HG02571 (cell line): ENCODE data around the gene RNF166.
"Not testable (repeated sequence)": the region's sequence is repeated elsewhere in the genome, so short reads cannot be mapped to it uniquely, and the experiment has no call there.

Experiments used
- ATAC-seq: cut with Tn5 transposase; IDR thresholded peaks from one replicate; pipeline ENCODE4 v1.9.1; 2021; ENCODE audit warnings: mild to moderate bottlenecking, moderate library complexity; ENCODE audit not compliant: unreplicated experiment

RNF166 gene

DNA sequence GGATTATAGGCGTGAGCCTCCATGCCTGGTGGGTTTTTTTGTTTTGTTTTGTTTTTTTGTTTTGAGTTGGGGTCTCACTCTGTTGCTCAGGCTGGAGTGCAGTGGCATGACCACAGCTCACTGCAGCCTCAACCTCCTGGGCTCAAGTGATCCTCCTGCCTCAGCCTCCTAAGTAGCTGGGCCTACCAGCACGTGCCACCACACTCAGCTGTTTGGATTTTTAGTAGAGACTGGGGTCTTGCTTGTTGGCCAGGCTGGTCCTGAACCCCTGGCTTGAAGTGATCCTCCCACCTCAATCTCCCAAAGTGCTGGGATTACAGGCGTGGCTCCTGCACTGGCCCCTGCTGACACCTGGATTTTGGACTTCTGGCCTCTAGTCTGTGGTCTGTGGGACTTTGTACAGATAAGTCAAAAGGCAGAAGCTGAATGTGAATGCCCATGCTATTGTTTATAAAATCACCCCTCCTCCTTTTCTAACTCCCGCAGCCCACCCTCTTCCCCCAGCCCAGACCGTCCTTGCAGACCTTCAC is 25.6 kb downstream of the RNF166 start:
- no peak for ATAC-seq

DNA sequence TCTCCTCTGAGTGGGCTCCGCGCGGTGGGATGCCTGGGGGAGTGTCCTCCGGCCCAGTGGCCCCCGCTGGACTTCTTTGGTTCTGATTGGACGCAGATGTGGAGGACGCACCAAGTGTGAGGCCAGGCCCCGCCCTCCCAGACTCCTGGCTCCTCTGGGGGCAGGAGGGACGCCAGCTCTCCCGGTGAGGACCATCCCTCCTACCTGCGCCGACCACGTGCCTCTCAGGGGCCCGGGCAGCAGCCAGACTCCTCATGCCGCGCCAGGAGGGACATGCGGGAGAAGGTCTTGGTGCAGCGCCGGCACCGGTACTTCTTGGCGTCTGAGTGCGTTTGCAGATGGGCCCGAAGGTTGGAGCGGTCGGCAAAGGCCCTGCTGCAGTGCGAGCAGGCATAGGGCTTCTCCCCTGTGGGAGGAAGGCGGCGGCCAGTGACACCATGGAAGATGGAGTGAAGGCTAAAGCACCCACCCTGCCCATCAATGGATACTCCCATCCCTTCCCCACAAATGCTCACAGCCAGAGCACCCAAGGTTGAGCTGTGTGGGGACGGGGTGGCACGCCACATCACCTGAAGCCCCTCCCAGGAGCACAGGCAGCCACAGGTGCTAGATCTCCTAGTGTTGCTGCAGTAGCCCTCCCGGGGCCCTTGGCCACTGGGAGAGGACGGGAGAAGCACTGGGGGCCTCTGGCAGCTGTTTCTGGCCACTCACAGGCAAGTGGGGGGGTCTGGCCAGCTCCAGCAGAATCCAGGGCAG is 27.8 kb downstream of the RNF166 start:
- no peak for ATAC-seq

DNA sequence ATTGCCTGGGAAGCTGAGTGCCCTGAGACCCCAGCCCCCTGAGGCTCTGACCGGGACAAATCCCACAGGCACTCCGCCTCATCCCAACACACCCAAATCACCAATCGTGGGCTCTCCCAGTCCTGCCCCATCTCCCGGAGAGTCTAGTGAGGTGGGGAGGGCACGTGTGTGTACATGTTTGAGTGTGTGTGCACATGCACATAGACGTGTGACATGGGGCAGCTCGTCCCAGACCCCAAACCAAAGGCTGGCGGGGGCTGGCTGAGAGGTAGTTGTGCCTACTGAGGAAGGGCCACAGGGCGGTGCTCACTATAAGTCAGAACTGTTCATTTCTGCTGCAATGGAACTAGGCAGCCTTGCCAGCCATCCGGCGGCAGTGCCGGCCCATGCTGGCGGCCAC is 28.5 kb downstream of the RNF166 start:
- no peak for ATAC-seq

DNA sequence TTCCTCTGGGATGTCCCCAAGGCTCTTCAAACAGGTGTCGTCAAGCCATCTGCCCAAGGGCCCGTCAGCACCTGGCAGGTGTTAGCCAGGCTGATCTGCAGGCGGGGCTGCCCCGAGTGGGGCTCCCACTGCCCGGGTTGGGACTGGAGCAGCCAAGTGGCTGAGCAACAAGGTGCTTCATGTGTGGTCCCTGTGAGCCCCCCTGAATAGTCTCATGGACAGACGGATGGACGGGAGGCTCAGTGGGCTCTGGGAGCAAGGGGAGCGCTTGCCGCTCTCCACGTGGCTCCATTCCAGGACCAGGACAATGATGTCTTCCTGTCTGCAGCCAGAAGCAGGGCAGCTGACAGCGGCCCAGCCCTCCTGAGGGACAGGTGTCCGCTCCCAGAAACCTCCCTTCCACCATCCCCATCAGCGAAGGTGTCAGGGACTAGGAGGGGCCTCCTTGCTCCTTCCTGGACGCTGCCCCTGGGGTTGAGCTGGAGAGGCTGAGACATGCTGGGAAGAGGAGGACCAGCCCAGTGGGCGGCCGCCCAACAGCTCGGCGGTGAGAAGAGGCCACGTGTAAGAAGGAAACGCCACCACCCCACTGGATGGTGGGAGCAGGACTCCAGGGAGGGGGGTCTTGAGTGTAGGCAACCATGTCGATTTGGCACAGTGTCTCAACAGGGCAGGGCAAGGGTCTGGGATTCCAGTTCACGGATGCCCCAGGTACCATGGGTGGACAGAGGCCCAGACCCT is 29.5 kb downstream of the RNF166 start:
- no peak for ATAC-seq

DNA sequence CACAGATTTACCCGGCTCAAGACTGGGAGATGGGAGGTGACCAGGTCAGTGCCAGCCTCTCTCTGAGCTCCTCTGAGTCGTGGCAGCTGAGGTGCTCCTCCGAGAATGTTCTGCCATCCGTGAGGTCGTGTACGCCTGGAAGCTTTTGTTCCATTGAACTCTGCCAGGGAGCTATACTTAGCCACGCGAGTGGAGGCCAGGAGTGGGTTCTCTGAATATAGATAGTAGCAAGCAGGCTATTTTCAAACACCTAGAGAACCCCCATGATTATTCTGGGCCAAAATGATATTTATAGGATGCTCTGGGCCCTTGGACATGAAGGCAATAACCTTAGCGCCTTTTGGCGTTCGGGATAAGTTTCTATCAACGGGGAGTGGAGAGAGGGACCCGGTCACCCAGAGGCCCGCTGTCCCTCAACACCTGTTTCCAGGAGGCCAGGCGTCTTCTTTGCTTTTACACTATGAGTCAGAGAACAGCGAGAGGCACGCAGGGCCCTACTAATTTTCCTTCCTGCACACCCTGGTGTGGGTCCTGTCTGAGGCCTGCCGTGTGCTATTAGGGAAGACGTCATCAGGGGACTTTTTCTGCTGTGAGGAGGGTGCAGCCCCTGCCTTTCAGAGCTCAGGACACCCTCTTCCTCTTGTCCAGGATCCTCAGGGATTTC is 32.4 kb downstream of the RNF166 start:
- no peak for ATAC-seq

DNA sequence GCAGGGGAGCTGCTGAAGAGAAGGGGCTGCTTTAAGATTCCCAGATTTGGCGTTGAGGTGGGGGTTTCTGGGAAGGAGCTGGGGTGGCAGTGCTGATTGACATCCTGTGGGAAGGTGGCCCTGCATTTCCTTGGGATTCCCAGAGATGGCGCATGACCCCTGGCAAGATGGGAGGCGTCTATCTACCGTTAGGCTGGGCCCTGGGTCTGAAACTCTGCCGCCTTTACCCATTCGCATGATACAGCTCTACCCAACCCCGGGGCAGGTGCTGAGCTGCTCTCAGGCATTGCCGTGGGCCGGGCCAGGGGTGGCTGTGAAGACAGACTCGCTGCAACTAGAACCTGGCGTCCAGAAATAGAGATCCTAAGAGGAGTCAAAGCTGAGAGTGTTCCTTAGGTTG is 33.4 kb downstream of the RNF166 start:
- ATAC-seq = no peak

DNA sequence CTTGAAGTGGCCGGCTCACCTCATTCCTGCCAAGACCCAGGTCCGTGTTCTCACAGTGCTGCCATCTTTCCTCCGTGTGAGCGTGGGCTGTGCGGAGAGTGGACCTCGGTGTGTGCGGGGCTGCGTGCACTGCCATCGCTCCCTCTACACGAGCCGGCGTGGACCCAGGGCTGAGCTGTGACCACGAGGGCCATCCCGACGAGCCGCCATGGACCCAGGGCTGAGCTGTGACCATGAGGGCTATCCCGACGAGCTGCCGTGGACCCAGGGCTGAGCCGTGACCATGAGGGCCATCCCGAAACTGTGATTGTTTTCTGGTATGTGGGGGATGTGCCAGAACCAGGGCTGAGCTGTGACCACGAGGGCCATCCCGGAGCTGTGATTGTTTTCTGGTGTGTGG is 34.4 kb downstream of the RNF166 start:
- ATAC-seq = no peak

DNA sequence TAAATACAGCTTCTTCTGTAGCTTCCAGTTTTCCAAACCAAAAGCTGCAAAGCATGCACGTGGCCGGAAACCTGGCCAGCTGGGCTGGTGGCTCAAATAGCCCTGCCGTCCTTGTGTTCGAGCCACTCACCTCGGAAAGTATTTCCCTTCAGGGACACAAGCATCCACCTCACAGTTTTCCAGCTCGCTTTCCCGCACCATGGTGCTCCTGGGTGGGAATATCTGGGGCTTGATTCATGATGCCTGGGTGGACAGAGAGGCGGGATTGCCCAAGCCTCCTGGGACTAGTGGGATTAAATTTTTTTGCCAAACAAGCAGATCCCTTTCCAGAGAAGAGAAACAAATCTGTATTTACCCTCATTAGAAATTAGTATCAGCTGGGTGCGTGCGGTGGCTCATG is 36.2 kb downstream of the RNF166 start:
- no peak for ATAC-seq

DNA sequence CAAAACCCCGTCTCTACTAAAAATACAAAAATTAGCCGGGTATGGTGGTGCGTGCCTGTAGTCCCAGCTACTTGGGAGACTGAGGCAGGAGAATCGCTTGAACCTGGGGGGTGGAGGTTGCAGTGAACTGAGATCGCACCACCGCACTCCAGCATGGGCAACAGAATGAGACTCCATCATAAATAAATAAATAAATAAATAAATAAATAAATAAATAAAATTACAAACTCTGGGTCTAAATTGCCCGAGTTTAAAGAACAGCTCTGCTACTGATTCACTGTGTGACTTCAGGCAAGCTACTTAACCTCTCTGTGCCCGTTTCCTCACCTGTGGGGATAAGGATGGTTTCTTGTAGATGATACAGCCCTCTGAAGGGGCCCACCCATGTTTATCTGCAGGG is 36.7 kb downstream of the RNF166 start:
- ATAC-seq = not testable (repeated sequence)

DNA sequence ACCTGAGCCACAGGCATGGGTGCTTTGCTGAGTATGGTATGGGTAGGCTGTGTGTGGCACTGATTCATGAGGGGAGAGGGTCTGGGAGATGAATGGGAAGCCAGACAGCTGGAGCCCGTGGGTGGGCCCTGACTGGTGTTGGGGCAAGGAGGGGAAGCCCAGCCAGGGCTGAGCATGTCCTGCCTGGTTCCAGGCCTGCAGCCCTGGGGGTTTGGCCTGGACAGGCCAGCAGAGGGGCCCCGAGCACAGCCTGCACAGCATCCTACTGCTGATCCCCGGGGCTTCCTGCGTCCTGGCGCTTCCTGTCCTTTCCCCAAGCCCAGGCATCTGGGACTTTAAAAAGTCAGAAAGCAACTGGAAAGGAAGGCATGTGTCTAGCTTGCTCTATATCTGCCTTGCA is 38.7 kb downstream of the RNF166 start:
- no peak for ATAC-seq

DNA sequence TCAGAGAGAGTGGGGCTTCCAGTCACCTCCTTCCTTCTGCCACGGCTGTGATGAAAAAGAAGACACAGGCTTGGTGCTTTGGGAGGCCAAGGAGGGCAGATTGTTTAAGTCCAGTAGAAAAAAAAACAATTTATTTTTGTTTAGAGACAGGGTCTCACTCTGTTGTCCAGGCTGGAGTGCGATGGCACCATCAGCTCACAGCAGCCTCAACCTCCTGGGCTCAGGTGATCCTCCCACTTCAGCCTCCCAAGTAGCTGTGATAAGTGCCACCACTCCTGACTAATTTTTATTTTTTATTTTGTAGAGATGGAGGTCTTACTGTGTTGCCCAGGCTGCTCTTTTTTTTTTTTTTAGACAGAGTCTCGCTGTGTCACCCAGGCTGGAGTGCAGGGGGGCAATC is 40.6 kb downstream of the RNF166 start:
- ATAC-seq = no peak

DNA sequence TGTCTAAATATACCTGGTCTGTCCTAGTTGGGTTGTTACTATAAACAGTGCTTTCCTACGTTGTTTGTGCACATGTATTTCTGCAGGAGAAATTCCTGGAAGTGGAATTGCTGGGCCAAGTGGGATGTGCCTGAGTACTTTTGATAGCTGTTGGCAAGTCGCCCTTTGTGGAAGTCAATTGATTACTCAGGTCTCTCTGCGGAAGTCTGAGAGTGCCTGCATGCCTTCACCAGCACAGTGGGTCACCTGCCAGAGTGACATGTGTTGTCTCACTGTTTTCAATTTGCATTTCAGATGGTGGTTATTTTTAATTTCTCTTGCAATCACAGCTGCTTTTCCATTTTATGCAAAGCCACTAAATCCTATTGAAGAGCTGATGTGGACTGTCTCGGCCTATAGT is 41.1 kb downstream of the RNF166 start:
- ATAC-seq = no peak

DNA sequence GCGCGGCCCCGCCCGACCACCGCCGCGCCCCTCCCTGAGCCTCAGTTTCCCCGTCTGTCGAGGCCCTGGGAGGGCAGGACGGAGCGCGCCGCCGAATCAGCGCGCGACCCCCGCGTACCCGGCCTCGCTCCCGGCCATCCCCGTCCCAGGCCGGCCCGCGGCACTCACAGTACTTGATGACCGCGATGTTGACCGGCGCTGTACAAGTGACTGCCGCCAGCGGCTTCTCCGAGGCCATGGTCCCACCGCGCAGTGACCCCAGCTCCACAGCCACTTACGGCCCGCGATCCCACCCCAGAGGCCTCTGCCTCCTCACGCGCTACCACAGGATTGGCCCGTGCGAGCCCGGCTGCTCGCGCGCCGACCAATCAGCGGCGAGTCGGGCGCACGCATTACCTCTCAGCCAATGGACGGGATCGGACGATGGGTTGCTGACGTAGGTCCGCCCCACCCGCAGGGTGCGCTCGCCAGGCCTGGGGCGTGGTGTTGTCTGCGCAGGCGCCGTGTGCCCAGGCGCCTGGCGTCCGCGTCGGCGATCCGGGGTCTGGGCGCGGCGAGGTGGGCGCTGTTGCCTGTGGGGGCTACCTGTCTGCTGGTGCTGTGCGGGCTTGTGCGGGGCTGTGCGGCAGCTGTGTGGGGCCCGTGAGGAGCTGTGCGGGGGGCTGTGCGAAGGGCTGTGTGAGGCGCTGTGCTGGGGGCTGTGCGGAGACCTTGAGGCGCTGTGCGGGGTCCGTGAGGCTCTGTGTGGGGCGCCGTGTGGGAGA is 43.2 kb downstream of the RNF166 start, which contains the start of gene MVD:
Gene MVD (minus strand): TSS at position 249 of the 764 bp plus-strand sequence. CDS start 11 bp downstream, at position 238.
- ATAC-seq = peak; percentile 90

DNA sequence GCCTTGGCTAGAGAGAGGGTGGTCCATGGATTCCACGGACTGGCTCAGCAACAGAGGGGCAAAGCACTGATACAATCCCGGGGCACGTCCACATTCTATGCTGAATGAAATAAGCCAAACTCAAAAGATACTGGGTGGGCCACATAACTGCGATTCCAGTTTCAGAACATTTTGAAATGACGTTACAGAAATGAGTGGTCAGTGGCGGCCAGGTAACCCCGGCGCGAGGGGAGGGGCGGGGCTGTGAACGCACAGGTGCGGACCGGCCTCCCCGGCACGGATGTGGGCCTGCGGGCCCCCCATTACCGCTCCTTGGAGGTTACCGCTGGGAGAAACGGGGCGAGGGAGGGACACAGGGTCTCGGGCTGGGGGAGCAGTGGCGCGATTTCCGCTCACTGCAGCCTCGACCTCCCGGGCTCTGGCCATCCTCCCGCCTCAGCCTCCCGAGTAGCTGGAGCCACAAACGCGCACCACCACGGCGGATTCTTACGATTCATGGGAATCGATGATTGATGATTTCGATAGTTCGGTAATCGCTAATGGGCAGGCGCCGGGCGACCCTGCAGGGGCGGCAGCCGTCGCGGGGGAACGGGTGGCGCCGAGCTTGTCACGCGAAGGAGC is 43.9 kb downstream of the RNF166 start:
- no peak for ATAC-seq

DNA sequence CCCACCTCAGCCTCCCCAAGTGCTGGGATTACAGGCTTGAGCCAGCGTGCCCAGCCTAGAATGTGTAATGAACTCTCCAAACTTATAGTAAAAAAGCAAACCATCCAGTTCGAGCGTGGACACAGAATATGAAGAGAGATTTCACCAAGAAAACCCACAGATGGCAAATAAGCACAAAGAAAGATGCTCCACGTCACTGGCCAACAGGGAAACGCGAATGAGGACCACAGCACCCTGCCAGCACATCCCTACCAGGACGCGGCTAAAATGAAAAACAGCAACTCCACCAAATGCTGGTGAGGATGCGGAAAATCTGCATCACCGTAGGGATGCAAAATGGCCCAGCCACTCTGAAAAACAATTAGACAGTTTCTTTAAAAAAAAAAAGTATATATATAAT is 44.7 kb downstream of the RNF166 start:
- no peak for ATAC-seq

DNA sequence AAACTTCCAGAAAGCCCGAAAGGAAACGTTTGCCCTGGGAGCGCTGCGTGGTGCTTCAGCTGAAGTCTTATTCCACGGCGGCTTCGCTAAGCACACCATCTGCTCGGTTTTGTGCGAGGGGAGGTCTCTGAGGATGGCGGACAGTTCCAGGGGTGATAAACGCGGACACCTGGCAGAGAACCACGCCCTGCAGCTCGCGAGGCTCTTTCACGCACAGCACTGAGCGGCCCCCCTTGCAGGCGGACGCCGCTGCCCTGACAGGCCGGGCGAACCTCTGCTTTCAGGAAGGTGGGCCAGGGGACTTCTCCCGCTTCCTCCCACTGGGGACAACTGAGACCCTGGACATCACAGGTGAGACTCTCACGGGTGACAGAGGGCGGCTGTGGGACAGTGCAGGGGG is 47.0 kb downstream of the RNF166 start:
- ATAC-seq = no peak

DNA sequence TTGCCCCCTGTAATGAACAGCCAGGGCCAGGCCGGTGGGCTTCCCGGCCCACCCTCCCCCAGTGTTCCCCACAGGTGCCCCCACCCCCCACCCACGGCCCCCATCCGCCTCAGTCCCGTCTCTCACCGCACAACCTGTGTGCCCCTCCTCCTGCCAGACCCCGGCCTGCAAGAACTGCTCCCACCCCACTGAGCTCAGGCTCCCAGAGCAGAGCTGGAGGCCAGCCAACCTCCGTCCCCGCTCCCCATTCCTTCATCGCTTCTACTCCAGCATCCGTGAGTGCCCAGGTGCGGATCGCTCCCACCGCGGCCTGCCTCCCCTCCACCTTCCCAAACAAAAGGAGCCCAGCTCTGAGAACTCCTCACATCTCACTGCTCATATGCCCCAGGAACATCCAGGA is 47.5 kb downstream of the RNF166 start:
- no peak for ATAC-seq

DNA sequence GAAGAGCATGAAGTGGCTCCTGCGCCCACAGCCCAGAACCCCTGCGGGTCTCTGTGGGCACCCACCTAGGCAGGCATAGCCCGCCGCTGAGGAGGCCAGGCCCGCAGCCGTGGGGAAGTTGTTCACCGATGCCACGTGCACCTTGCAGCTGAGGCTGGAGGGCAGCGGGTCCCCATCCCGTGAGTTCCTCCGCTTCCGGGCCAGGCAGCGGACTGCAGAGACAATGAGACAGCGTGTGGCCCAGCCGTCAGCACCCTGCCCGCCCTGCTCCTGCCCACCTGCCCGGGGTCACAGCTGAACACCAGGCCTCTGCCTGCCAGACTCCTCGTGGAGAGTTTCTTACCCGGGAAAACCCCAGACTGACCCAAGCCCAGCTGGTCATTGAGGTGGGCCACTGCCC is 48.8 kb downstream of the RNF166 start:
- no peak for ATAC-seq

DNA sequence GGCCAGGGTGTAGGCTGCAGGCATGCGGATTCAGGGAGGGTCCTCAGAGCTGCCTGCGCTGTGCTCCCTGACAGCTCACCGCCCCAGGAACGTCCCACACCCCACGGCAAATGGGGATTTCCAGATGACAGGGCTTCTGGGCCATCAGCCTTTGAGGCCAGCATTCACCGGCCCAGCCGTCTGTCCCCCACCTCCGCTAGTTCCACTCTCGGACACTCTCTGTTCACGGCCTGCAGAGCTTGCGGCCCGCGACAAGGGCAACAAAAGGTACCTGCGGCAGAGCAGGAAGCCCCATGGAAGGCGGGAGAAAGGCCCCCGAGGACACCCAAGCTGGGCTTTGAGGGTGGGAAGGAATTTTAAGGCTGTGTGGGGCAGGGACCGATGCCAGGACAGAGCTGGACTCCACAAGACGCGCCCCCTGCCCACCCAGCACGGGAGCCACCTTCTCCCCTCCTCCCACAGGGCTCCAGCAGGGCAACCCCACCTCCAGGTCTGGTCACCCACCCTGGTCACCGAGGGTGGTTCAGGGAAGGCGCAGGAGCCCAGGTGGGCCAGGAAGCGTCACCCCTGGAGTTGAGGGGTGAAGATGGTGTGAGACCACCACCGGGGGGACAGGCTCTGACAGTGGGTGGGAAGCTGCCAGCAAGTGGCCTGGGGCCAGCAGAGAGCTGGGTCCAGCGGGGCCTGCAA is 49.8 kb downstream of the RNF166 start:
- ATAC-seq = no peak

DNA sequence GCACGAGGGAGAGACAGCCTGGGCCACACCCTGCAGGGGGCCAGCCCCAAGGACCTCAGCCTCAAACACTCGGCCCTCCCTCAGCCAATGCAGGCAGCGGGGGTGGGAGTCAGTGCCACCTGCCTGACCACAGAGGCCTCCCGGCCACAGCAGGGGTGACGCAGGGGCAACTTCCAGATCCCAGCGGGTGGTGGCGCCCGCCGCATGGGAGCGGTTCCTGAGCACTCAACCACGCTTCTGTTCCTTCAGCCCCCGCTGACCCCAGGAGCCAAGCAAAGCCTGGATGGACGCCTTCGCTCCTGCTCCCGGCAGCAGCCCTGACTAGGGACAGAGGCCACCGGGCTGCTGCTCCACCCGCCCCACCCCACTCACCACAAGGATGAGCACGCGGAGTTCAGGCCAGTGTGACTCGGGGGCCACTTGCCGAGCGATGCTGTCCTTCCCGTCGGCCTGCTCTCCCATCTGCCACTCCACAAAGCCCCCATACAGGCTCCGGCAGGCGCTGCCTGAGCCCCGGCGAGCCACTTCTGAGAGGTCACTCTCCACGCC is 50.4 kb downstream of the RNF166 start:
- ATAC-seq = no peak
